ENCODE measurements around the gene MYH7.

DNA sequence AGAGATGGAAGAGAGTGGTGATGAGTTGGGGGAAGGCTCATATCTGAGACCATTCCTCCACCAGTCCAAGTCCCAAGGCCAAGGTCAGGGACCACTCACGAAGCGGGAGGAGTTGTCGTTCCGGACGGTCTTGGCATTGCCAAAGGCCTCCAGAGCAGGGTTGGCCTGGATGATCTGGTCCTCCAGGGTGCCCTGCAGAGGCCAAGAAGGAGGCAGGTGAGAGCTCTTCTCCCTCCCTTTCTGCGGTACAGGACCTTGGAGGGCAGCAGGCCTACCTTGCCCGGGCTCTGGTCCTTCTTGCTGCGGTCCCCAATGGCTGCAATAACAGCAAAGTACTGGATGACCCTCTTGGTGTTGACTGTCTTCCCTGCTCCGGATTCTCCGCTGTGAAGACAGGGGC, 4.0 kb downstream of the MYH7 start:
- TF ChIP-seq EZH2phosphoT487 (conservative IDR thresholded peaks at IDR 0.05; ENCODE audit: low read length) (no peak), CTCF (IDR thresholded peaks at IDR 0.05; ENCODE audit: insufficient read depth, low read length, poor library complexity, severe bottlenecking) (no peak)
